ENCODE results near the gene CREB3L1.

DNA sequence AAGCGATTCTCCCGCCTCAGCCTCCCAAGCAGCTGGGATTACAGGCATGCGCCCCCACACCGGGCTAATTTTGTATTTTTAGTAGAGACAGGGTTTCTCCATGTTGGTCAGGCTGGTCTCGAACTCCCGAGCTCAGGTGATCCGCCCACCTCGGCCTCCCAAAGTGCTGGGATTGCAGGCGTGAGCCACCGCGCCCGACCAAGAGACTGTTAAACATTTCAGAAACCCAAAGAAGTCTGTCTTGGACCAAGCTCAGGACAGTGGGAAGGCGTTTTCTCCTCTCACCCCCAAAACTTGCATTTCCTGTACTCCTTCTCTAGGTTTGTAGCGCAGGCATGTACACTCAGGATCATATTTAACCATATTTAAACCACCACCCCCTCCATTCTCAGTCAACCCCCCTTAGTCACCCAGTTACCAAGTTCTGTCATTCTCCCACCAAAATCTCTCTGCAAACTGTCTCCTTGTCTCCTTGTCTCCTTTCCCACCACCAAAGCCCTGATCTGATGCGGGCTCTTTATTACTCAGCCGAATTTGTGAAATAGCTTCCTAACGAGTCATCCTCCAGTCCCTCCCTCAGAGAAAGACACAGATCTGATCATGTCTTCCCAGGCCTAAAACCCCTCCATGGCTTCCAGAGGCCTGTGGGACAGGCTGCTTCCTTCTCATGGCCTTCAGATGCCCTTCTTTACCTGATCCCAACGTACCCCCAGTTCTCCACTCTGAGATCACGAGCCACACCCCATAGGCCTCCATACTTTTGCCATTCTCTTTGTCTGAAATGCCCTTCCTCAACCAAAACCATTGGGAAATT is 29.0 kb upstream of the CREB3L1 start:
- TF ChIP-seq, protein P1, sequence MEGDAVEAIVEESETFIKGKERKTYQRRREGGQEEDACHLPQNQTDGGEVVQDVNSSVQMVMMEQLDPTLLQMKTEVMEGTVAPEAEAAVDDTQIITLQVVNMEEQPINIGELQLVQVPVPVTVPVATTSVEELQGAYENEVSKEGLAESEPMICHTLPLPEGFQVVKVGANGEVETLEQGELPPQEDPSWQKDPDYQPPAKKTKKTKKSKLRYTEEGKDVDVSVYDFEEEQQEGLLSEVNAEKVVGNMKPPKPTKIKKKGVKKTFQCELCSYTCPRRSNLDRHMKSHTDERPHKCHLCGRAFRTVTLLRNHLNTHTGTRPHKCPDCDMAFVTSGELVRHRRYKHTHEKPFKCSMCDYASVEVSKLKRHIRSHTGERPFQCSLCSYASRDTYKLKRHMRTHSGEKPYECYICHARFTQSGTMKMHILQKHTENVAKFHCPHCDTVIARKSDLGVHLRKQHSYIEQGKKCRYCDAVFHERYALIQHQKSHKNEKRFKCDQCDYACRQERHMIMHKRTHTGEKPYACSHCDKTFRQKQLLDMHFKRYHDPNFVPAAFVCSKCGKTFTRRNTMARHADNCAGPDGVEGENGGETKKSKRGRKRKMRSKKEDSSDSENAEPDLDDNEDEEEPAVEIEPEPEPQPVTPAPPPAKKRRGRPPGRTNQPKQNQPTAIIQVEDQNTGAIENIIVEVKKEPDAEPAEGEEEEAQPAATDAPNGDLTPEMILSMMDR (IDR thresholded peaks at IDR 0.05 in 8 of 11, conservative IDR thresholded peaks at IDR 0.05 in 3 of 11): no peak
- TF ChIP-seq POLR2A (IDR thresholded peaks at IDR 0.05): no peak
- no peak for TF ChIP-seq POLR2AphosphoS5 (IDR thresholded peaks at IDR 0.05)
